DOHH2 (cell line): Measurements from ENCODE around the gene PRDM1.

ENCODE experiments used
- H3F3A ChIP-seq: fragments of 200-600 bp; sonication (generic), shearing (Covaris generic); 2 replicates; pipeline ENCODE4 v1.6.0; 2016; ENCODE audit warnings: antibody characterized with exemption, mild to moderate bottlenecking; ENCODE audit not compliant: control insufficient read depth, insufficient read depth
- H3K27ac ChIP-seq: fragments of 200-600 bp; sonication (generic); 2 replicates; pipeline ENCODE4 v1.5.1; 2014; ENCODE audit warnings: low read depth, mild to moderate bottlenecking, low read length, moderate library complexity
- H3K27me3 ChIP-seq: fragments of 200-600 bp; sonication (generic); 2 replicates; pipeline ENCODE4 v1.6.1; 2014; ENCODE audit warnings: mild to moderate bottlenecking, low read length, mixed read lengths; ENCODE audit not compliant: control insufficient read depth
- H3K36me3 ChIP-seq: fragments of 200-600 bp; sonication (generic); 2 replicates; pipeline ENCODE4 v1.6.1; 2014; ENCODE audit warnings: mild to moderate bottlenecking, low read length, moderate library complexity, mixed read lengths; ENCODE audit not compliant: control insufficient read depth
- H3K4me1 ChIP-seq: fragments of 200-600 bp; sonication (generic); 2 replicates; pipeline ENCODE4 v1.6.1; 2014; ENCODE audit warnings: mild to moderate bottlenecking, low read length, mixed read lengths; ENCODE audit not compliant: control insufficient read depth
- H3K4me2 ChIP-seq: fragments of 200-600 bp; sonication (generic); 2 replicates; pipeline ENCODE4 v1.6.0; 2014; ENCODE audit warnings: mild to moderate bottlenecking, low read length, moderate library complexity
- H3K4me3 ChIP-seq: fragments of 200-600 bp; sonication (generic); 2 replicates; pipeline ENCODE4 v1.5.1; 2014; ENCODE audit warnings: mild to moderate bottlenecking, low read length, mixed read lengths
- H3K79me2 ChIP-seq: fragments of 200-600 bp; sonication (generic); 2 replicates; pipeline ENCODE4 v1.6.1; 2014; ENCODE audit warnings: mild to moderate bottlenecking, low read length, mixed read lengths; ENCODE audit not compliant: control insufficient read depth
- H3K9me2 ChIP-seq: fragments of 200-600 bp; sonication (generic); replicated peaks from 2 replicates; pipeline ENCODE4 v1.6.1; 2014; ENCODE audit warnings: mild to moderate bottlenecking, low read length, mixed read lengths; ENCODE audit not compliant: control insufficient read depth
- H3K9me3 ChIP-seq: fragments of 200-600 bp; sonication (generic); 2 replicates; pipeline ENCODE4 v1.6.1; 2014; ENCODE audit warnings: antibody characterized with exemption, low read length, mixed read lengths; ENCODE audit not compliant: control insufficient read depth, insufficient read depth
- H4K20me1 ChIP-seq: fragments of 200-600 bp; sonication (generic); 2 replicates; pipeline ENCODE4 v1.6.0; 2014; ENCODE audit warnings: low read depth, mild to moderate bottlenecking, antibody characterized with exemption, low read length, moderate library complexity; ENCODE audit not compliant: control insufficient read depth, insufficient read depth
- EZH2phosphoT487 ChIP-seq: fragments of 200-600 bp; sonication (generic); IDR thresholded peaks from 2 replicates; pipeline ENCODE4 v1.6.1; 2017; ENCODE audit warnings: borderline replicate concordance, mild to moderate bottlenecking, antibody characterized with exemption, low read length, moderate library complexity, mixed read lengths
- TF ChIP-seq, protein P1 (sequence below): fragments of 200-600 bp; sonication (generic); IDR thresholded peaks from one replicate; pipeline ENCODE4 v1.5.1; 2014; ENCODE audit warnings: antibody characterized with exemption, mild to moderate bottlenecking, low read depth, low read length; ENCODE audit not compliant: poor library complexity, severe bottlenecking

Gene PRDM1

DNA sequence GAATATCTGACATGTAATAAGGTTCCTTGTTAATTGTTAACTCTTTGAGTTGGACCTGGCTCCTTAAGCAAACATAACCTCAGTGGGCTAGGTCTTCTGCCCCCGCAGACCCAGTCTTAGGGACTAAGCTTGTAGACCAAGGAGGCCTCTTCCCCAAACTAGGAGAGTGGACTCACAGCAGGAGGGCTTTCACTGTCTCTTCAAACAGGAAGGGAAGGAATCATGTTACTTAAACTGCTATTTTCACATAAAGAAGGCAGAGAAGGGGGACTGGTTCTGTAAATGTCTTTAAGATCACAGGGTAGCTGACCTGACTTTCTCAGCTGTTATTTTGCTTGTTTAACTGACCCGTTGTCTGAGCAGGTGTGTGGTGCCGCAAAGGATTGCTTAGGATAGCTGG lies 34.9 kb upstream of the PRDM1 start:
- no peaks in the 10 kb centered on the region for H3K9me3 ChIP-seq
- TF ChIP-seq EZH2phosphoT487 = no peak
- TF ChIP-seq, protein P1, sequence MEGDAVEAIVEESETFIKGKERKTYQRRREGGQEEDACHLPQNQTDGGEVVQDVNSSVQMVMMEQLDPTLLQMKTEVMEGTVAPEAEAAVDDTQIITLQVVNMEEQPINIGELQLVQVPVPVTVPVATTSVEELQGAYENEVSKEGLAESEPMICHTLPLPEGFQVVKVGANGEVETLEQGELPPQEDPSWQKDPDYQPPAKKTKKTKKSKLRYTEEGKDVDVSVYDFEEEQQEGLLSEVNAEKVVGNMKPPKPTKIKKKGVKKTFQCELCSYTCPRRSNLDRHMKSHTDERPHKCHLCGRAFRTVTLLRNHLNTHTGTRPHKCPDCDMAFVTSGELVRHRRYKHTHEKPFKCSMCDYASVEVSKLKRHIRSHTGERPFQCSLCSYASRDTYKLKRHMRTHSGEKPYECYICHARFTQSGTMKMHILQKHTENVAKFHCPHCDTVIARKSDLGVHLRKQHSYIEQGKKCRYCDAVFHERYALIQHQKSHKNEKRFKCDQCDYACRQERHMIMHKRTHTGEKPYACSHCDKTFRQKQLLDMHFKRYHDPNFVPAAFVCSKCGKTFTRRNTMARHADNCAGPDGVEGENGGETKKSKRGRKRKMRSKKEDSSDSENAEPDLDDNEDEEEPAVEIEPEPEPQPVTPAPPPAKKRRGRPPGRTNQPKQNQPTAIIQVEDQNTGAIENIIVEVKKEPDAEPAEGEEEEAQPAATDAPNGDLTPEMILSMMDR = no peak
- no peaks in the 10 kb centered on the region for H3K36me3 ChIP-seq
- H3K27ac ChIP-seq = no peak overlapping the region
- no peaks in the 10 kb centered on the region for H3K9me2 ChIP-seq
- H3K4me2 ChIP-seq = no peak overlapping the region
- H3F3A ChIP-seq = no peaks in the 10 kb centered on the region
- no peak overlapping the region for H3K4me3 ChIP-seq
- no peaks in the 10 kb centered on the region for H4K20me1 ChIP-seq
- H3K79me2 ChIP-seq = no peaks in the 10 kb centered on the region
- peaks cover 13% of the 10 kb centered on the region; the same call in 1 of the 2 replicates for H3K27me3 ChIP-seq
- no peaks in the 10 kb centered on the region for H3K4me1 ChIP-seq

DNA sequence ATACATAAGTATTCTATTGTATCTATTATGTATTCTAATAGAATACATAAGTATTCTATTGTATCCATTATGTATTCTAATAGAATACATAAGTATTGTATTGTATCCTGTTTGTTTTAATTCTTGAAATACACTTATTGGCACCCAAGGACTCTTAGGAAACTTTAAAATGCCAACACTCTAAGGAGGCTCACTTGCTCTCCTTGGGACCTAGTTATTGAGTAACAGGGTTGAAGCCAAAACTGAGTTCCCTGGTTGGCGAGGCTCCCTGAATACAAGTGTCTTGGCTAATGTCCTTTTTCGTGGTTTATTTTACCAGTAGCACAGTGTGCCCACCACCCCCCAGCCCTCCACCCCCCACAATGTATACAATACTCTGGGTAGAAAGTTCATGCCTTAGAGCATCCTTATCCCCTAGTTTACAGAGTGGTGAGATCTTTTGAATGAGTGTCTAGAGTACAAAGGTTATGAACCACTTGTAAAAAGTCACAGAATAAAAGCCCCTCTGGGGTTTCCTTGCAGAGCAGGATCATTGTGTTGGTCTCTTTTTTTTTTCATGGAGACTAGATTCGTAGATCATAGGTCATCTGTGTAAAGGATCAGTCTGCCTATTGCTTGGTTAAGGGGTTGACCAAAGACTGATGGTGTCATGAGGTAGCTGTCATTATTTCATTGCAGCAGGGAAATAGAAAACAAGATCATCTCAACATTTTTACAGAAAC lies 32.5 kb upstream of the PRDM1 start:
- H3K27ac ChIP-seq = no peak overlapping the region
- no peaks in the 10 kb centered on the region for H3K36me3 ChIP-seq
- H3K4me1 ChIP-seq = no peaks in the 10 kb centered on the region
- peaks cover 13% of the 10 kb centered on the region; the same call in 1 of the 2 replicates for H3K27me3 ChIP-seq
- H4K20me1 ChIP-seq = no peaks in the 10 kb centered on the region
- no peaks in the 10 kb centered on the region for H3K9me3 ChIP-seq
- no peak overlapping the region for H3K4me3 ChIP-seq
- no peaks in the 10 kb centered on the region for H3K9me2 ChIP-seq
- TF ChIP-seq, protein P1 = no peak
- no peak for TF ChIP-seq EZH2phosphoT487
- no peak overlapping the region for H3K4me2 ChIP-seq
- H3K79me2 ChIP-seq = no peaks in the 10 kb centered on the region
- no peaks in the 10 kb centered on the region for H3F3A ChIP-seq

GRCh38 chr6:106055489-106055888 lies 30.6 kb upstream of the PRDM1 start:
- Histone ChIP-seq H3K79me2 (no peaks in the 10 kb centered on the region), H3K27ac (no peak overlapping the region), H3K9me3 (no peaks in the 10 kb centered on the region), H3K4me2 (no peak overlapping the region), H3K4me3 (no peak overlapping the region), H3F3A (no peaks in the 10 kb centered on the region), H4K20me1 (no peaks in the 10 kb centered on the region), H3K36me3 (no peaks in the 10 kb centered on the region), H3K4me1 (no peaks in the 10 kb centered on the region), H3K9me2 (no peaks in the 10 kb centered on the region), H3K27me3 (peaks cover 11% of the 10 kb centered on the region; the same call in 1 of the 2 replicates)
- TF ChIP-seq EZH2phosphoT487 = no peak
- TF ChIP-seq, protein P1 = no peak
